HG03460 (cell line): Measurements from ENCODE around the gene P2RX3.

Experiments
- ATAC-seq: cut with Tn5 transposase; IDR thresholded peaks from one replicate; pipeline ENCODE4 v1.9.1; 2021; ENCODE audit not compliant: unreplicated experiment

The P2RX3 gene

GRCh38 chr11:57309106-57310059 lies 28.8 kb upstream of the P2RX3 start:
- ATAC-seq: no peak

- ATAC-seq: no peak
These were observed 28.1 kb upstream of the P2RX3 start for GRCh38 chr11:57310091-57310490.

- no peak for ATAC-seq
These were observed 27.5 kb upstream of the P2RX3 start for GRCh38 chr11:57310630-57311086.

GRCh38 chr11:57311109-57311936 lies 26.8 kb upstream of the P2RX3 start:
- ATAC-seq: peak; percentile 98

- no peak for ATAC-seq
These were observed 25.6 kb upstream of the P2RX3 start for GRCh38 chr11:57312511-57313021.

GRCh38 chr11:57313071-57313787 lies 24.9 kb upstream of the P2RX3 start:
- ATAC-seq: no peak

GRCh38 chr11:57313788-57314135 lies 24.4 kb upstream of the P2RX3 start:
- ATAC-seq: no peak

GRCh38 chr11:57314221-57314973 lies 23.8 kb upstream of the P2RX3 start:
- no peak for ATAC-seq

GRCh38 chr11:57315491-57315890 lies 22.7 kb upstream of the P2RX3 start:
- ATAC-seq: no peak

- ATAC-seq: no peak
These were observed 22.1 kb upstream of the P2RX3 start for GRCh38 chr11:57316017-57316416.

GRCh38 chr11:57318178-57318577 lies 20.0 kb upstream of the P2RX3 start:
- ATAC-seq: no peak

GRCh38 chr11:57320067-57320718 lies 18.0 kb upstream of the P2RX3 start:
- no peak for ATAC-seq

GRCh38 chr11:57320719-57321387 lies 17.3 kb upstream of the P2RX3 start:
- ATAC-seq: no peak

GRCh38 chr11:57321388-57322255 lies 16.5 kb upstream of the P2RX3 start:
- no peak for ATAC-seq

GRCh38 chr11:57322256-57323166 lies 15.6 kb upstream of the P2RX3 start:
- ATAC-seq: no peak

- no peak for ATAC-seq
These were observed 14.8 kb upstream of the P2RX3 start for GRCh38 chr11:57323167-57323854.

GRCh38 chr11:57323855-57324153 lies 14.3 kb upstream of the P2RX3 start:
- ATAC-seq: no peak
